HG02870 (cell line): ENCODE measurements around the gene RASSF7.
"Not testable (repeated sequence)": the region's sequence is repeated elsewhere in the genome, so short reads cannot be mapped to it uniquely, and the experiment has no call there.

Experiments used
- ATAC-seq: cut with Tn5 transposase; IDR thresholded peaks from one replicate; pipeline ENCODE4 v1.9.1; 2021; ENCODE audit warnings: mild to moderate bottlenecking, moderate library complexity; ENCODE audit not compliant: unreplicated experiment

Gene RASSF7

DNA sequence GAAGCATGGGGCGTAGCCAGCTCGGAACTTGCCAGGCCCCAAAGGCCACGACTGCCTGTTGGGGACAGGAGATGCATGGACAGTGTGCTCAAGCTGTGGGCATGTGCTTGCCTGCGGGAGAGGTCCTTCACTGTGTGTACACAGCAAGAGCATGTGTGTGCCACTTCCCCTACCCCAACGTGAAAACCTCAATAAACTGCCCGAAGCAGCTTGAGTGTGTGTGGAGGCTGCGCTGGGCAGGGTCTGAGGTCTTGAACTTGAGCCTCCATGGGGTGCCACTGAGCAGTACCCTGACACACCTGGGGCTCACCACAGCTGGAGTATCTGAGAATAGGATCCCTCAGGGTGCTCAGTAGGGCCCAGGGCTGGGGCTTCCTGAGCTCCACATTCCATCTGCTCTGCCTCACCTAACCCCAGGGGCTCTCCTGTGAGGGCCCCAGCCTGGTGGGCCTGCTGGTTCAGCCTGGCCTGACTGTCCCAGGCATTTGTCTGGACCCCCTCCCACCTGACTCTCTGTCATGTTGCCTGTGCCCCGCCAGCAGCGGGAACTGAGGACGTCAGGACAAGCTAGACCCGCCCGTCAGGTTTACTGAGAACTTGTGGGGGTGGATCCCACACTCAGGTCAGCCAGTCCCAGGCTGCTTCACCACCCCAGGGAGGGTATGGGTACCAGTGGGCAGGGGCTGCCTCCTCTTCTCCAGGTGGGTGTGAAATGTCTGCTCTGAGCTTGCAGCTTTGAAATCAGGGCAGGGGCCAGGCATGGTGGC is 3.2 kb downstream of the RASSF7 start:
- ATAC-seq, result no peak

DNA sequence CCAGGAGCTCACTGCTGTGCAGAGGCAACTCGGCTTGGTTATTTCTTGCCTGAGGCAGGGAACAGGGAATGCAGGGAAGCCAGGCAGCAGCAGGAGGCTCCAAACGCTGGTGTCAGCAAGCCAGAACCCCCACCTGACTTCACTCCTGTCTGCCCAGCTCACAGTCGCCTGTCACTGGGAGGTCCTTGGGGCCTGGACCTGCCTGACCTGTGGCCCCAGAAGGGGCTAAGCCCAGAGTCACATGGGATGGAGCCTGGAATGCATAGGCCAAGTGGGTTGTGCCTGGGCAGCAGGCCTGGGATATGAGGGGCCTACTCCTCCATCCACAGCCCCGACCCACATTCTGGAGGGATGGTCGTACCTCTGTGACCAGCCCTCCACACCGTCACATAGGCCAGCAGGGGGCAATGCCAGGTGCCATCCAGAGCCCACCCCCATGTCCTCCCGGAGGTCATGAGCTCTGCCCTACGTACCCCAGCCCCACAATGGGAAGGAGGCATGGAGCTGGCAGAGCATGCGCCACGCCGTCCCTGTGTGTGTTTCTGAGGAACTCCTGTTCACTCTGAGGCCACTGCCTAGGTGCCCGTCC is 5.2 kb downstream of the RASSF7 start:
- no peak for ATAC-seq

DNA sequence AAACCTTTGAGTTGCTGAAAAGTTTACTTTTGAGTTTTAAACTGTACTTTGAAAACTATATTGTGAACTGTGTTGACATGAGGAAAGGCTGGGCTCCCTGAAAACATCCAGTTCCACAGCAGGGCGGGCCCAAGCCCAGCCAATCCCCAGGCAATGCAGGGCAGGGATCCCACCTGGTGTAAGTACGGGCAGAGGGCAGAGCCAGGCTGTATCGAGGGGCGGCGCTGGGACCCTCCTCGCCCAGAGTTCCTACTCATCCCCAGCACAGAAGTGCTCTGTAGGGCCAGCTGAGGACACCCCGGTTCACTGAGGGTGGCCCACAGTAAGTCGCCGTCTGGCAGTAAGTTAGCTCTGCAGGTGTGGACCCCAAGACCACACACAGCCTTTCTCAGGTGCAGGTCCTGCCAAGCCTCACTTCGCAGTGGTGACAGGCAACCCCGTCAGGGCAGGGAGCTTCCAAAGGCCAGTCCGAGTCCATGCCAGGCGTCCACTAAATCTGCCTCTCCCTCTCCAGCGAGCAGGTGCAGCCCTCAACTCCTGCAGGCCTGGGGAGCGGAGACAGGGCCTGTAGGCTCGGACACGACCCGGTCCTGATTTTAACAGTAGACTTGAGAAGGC is 6.3 kb downstream of the RASSF7 start:
- ATAC-seq, result no peak

DNA sequence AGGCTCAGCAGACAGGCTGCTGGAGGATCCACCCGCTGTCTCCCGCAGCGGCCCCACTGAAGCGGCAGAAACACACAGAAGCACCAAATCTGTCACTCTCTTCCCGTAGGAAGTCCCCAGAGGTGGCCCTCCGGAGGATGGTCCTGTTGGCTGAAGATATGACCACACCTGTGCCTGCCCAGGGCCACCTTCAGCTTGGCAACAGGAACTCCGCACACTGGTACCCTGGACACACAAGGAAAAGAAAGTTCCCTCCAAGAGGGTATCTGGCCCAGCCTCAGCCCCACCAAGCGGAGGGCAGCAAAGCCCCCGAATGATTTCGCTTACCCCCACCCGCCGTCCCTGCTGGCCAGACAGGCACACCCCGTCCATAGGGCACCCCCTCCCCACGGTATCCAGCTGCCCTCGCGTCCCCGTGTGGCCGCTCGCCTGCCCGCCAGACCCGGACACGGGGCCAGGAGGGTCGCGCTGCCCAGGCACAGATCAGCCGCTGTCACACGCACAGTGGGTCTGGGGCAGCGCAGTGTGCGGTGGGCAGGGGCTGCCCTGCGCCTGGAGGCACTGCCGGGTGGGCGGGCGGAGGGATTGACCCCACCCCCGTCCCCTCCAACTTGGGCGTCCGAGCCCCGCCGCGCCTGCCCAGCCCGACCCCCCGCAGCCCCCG is 7.0 kb downstream of the RASSF7 start:
- no peak for ATAC-seq

DNA sequence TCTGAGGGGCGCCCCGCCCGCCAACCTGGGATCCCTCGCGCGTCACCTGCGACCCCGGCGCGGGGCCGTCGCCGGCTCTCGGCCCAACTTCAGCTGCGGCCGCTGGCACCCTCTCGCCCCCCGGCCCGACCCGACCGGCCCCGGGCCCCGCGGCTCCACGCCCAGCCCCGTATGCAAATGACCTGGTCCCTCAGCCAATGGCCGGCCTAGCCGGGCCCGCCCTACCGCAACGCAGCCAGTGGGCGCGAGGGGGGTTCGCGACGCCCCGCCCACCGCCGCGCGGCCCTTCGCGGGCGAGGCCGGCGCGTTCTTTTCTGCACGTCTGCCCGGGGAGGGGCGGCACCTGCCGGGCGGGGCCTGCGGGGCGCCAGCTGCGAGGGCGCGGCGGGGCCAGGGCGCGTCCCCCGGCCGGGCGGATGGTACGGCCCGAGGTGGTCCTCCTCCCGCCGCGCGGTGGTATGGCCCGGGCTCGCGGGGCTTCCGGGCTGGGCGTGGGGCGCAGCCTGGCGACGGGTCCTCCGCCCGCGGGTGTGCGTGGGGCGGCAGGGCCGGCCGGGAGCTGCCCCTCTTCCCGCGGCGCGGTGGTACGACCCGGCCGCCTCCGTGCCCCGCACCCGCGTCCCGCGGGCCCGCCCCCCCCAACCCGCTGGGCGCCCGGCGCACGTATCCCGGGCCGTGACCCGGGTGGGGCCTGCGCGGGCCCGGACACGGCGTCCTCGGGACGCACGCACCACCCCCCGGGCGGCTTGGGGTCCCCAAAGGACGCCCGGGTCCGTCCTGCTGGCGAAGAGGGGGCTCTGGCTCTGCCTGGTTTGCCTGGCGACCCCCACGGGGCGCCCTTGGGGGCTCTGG is 7.8 kb downstream of the RASSF7 start:
- ATAC-seq, result peak; percentile 83

DNA sequence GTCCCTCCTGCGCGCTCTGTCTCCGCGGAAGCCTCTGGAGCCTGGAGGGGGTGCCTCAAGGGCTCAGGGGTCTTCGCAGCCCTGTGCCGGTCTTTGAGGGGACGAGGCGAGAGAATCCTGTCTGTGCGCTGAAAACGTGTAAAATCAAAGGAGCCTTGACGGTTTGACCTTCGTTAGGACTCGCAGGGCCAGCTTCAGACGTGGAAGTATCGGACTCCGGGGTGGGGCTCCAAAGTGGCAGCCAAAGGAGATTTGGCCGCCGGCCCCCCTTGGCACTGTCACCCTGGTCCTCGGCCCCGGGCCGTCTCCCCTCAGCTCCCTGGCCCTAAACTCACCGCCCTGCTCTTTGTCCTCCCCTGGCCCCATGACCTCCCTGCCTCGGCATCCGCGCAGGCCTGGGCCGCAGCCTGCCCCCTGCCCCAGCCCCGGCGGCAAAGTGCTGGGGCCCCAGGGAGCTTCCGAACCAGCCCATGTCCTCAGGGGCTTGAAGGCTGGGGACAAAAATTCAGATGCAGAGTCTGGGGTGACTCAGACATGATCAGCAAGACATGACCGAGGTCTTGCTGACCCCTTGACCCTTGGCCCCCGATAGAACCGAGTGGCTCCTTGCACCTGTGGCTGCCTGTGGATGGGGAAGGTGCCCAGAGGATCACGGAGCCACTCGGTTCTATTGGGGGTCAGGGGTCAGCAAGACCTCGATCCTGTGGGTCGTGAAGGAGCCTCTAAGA is 8.6 kb downstream of the RASSF7 start:
- ATAC-seq, result no peak

DNA sequence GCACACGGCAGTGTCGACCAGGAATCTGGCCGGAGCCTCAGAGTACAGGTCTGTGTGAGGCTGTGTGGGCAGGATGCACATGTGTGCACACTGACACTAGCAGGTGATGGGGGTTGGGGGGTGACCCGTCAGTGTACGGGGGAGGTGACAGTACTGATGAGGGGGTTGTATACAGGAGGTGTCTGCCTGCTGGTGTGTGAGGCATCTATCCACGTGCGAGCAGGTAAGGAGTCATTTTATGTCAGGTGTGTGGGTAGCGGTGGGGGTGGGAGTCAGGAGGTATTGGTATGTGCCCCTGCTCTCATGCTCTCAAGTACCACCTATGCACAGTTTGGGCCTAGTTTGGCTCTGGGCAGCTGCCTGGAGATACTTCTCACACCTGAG is 11.0 kb downstream of the RASSF7 start:
- no peak for ATAC-seq

DNA sequence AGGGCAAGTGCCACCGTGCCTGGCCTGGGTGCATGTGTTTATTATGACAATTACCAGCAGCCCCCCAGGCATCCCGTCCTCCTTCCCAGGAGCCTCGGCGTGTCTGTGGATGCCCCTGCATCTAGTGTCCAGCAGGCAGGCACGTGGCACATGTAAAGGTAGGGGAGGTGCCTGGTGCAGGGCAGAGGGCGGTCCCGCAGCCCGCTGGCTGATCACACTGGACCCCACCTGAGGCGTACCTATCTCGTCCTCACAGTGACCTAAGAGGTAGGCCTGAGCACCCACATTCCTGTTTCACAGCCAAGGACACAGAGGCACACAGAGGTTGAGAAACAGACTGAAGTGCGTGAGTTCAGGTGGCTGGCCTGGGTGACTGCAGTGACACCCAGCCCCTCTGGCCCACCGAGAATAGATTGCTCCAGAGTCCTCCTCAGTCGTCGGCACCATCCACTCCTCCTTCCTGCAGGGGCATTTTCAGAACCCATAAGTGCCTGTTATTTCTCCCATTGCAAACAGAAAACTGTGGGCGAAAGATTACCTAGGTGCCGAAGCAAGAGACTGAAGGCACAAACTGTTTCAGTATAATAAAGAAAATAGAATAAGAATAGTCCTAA is 12.5 kb downstream of the RASSF7 start:
- no peak for ATAC-seq

DNA sequence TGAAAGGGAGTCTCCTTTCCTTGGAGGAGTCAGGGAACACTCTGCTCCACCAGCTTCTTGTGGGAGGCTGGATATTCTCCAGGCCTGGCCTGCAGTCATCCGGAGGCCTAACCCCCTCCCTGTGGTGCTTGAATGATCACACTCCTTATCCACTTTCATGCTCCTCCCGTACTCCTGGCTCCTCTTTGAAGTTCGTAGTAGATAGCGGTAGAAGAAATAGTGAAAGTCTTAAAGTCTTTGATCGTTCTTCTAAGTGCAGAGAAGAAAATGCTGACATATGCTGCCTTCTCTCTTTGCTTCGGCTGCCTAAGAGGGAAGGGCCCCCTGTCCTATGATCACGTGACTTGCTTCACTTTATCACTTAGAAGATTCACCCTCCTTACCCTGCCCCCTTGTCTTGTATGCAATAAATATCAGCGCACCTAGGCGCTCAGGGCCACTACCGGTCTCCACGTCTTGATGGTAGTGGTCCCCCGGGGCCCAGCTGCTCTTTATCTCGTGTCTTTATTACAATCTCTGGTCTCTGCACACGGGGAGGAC is 13.3 kb downstream of the RASSF7 start:
- ATAC-seq, result not testable (repeated sequence)

DNA sequence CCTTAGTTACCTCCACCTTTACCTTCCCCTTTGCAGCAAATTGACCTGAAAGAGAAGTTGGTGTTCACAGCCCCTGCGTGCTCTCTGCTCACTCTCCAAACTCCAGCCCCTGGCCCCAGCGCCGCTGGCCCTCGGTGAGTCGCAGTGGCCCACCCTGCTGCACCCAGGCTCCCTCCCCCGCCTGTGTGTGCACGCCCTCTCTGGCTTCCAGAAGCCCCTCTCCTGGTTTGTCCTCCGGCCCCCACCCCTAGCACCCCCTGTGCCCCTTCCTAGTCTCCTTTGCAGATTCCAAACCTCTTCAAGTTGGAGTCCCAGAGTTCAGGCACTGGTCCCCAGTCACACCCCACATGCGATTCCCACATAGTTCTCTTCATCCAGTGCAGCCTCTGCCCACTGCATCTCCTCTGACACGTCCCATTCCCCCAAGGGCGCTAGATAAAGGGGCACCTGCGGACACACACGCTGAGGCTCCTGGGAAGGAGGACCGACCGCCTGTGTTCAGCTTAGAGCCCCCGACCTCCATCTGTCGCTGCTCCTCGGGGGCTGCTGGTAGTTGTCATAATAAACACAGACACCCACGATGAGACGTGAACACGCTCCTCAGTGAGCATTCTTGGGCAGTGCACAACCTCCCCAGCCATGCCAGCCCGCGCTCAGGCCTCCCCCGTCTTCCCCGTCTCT is 14.0 kb downstream of the RASSF7 start:
- no peak for ATAC-seq

DNA sequence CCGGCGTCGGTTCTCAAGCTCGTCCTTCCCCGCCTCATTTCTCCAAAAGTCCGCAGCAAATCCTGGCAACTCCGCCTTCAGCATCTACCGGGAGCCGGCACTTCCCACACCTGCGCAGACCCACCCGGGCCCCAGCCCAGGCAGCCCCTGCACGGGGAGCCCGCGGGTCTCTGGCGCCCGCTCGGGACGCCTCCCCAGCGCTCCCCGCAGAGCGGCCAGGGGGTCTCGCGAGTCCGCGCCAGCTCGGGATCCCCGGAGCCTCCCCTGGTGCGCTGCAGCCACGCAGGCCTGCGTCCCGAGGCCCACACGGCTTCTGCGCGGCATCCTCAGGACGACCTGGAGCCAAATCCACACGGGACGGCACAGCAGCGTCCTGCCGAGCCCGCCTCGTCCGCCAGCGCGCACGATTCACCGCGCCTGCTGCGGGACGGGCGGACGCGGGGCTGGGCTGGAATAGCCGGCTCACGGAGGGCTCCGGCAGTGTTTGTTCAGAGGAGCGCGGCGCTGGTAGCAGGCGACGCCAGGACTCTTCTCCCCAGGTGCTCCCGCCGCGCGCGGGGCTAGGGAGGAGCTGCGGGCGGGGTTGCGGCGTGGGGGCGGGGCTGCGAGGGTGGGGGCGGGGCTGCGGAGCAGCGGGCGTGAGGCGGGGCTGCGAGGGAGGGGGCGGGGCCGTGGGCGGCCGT is 14.7 kb downstream of the RASSF7 start:
- ATAC-seq, result no peak

DNA sequence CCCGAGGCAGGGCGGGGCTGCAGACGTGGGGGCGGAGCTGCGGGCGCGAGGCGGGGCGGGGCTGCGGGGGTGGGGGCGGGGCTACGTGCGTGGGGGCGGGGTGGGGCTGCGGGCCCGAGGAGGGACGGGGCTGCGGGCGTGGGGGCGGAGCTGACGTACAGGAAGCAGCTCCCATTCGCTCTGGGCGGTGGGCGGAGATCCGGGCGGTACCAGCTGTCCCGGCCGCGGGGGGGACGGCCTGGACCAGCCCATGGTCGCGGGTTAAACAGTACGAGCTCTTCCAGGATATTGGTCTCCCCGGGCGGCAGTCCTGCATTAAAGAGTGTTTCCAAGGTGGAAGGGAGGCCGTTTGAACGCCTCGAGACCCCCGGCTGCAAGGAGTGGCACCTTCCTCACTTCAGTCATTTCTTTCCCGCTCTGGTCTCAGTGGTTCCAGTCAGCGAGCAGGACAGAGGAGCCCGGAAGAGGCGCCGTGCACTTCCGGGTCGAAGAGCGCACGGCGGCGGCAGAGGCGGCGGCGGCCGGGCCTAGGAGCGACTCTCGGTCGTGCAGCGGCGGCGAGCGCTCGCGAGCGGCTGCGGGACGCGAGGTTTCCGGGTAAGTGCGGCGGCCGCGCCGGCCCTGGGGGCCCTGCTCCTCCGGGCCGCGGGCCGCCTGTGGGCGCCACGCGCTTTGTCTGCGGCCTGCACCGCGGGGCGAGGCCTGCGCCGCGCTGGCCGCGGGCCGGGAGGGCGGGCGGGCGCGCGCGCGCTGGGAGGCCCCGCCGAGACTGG is 15.4 kb downstream of the RASSF7 start, which contains the start of gene PHRF1:
TSS of gene PHRF1 (plus strand) at position 475 of the 773 bp plus-strand sequence. CDS start 5,043 bp downstream, outside the sequence.
- peak; percentile 83 for ATAC-seq

DNA sequence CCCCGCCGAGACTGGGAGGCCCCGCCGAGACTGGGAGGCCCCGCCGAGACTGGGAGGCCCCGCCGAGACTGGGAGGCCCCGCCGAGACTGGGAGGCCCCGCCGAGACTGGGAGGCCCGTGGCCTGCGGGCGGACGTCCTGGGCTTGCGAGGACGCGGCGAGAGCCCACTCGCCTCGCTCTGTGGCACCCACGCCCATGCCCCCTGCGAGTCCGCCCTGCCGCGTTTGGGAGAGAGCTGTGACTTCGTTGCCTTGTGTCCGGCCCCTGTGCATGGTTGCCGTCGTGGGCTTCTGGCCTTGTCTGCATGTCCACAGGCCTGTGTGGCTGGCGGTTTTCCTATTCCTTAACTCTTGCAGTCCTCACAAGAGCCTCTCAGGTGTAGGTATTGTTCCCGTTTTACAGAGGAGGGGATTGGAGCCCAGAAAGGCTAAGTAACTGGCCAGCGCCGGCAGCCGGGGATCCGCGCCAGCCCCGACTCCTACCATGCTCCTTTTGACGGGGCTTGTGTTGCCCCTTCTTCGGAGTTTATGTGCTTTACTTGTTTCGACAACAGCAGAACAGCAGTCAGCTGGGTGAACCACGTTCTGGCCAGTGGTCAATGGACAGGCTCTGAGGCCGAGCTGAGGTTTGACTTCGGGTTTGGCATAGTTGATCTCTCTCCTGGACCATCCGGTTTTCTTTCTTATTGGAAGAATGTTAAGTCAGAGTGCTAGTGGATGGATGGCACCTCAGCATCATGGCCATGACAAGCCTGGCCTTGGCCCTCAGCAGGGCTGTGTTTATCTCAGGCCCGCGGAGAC is 16.2 kb downstream of the RASSF7 start:
- ATAC-seq, result no peak

DNA sequence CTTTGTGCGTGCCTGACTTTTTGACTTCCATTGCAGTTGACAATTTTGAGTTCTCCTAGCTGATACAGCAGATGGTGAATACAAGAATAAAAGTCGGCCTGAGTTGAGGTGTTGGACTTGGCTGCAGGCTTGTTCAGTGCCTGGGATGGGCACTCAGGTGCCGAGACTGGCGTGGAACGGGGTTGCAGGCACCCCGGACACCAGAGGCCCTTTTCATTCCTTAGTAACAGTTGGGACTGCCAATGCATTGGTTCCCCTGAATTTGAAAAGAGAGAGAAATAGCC is 16.8 kb downstream of the RASSF7 start:
- ATAC-seq, result no peak

DNA sequence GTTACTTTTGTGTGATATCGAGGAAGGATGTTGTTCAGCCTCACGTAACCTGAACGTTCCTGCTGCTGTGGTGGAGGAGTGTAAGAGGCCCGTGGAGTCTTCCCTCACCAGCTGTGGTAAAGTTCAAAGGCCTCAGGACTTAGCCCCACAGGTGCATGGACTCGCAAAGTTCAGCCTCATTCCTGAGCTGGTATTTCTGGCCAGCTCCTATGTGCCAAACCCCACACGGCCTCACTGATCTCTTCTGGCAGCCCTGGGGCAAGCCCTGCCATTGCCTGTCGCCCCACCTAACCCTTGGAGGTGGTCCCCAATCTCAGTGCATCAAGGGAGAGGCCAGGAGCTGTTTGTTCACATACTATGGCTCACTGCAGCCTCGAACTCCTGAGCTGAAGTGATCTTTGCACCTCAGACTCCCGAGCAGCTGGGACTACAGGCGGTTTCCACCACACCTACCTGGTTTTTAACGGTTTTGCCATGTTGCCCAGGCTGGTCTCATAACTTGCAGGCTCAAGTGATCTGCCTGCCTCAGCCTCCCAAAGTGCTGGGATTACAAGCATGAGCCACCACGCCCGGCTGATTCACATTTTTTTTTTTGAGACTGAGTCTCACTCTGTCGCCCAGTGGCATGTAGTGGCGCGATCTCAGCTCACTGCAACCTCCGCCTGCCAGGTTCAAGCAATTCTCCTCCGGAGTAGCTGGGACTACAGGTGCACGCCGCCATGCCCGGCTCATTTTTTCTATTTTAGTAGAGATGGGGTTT is 17.7 kb downstream of the RASSF7 start:
- ATAC-seq, result no peak
